ENCODE results near the gene SOAT1. TPM values are rescaled to one million over a fixed set of nuclear protein-coding genes. Genes with fewer than 3 reads are reported as not detected.
"Not testable (repeated sequence)": the region's sequence is repeated elsewhere in the genome, so short reads cannot be mapped to it uniquely, and the experiment has no call there.

The SOAT1 gene
- total RNA-seq, 4 donors from 2014 or later, result 12.3 to 14.2 (median 12.6) TPM

GRCh38 chr1:179253286-179253972 lies 40.2 kb upstream of the SOAT1 start:
- H3K4me1 ChIP-seq, result no peaks in the 10 kb centered on the region

GRCh38 chr1:179262183-179262582 lies 31.4 kb upstream of the SOAT1 start:
- TF ChIP-seq, protein P1, sequence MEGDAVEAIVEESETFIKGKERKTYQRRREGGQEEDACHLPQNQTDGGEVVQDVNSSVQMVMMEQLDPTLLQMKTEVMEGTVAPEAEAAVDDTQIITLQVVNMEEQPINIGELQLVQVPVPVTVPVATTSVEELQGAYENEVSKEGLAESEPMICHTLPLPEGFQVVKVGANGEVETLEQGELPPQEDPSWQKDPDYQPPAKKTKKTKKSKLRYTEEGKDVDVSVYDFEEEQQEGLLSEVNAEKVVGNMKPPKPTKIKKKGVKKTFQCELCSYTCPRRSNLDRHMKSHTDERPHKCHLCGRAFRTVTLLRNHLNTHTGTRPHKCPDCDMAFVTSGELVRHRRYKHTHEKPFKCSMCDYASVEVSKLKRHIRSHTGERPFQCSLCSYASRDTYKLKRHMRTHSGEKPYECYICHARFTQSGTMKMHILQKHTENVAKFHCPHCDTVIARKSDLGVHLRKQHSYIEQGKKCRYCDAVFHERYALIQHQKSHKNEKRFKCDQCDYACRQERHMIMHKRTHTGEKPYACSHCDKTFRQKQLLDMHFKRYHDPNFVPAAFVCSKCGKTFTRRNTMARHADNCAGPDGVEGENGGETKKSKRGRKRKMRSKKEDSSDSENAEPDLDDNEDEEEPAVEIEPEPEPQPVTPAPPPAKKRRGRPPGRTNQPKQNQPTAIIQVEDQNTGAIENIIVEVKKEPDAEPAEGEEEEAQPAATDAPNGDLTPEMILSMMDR (IDR thresholded peaks at IDR 0.05), result no peak
- TF ChIP-seq POLR2A (IDR thresholded peaks at IDR 0.05) (no peak), EP300 (IDR thresholded peaks at IDR 0.05) (no peak)
- Histone ChIP-seq H3K27me3 (no peaks in the 10 kb centered on the region), H3K36me3 (no peaks in the 10 kb centered on the region), H3K4me3 (no peak overlapping the region), H3K4me1 (no peaks in the 10 kb centered on the region), H3K9me3 (no peaks in the 10 kb centered on the region), H3K27ac (no peak overlapping the region)
- WGBS, 2 donors, result 62 to 69% methylated on average over 1 of the region's 1 CpG
- no peak for DNase-seq (ENCODE audit: low spot score in 2 of 2)

More at GRCh38 chr1:179253286-179253972, 40.2 kb upstream of the SOAT1 start:
- WGBS, 2 donors, result 78 to 79% methylated on average over 8 of the region's 8 CpGs
- H3K27me3 ChIP-seq, result no peaks in the 10 kb centered on the region
- no peak for DNase-seq (ENCODE audit: low spot score in 2 of 2)
- H3K9me3 ChIP-seq, result no peaks in the 10 kb centered on the region
- H3K4me3 ChIP-seq, result no peak overlapping the region
- no peak overlapping the region for H3K27ac ChIP-seq
- TF ChIP-seq, protein P1 (IDR thresholded peaks at IDR 0.05), result no peak
- TF ChIP-seq POLR2A (IDR thresholded peaks at IDR 0.05) (no peak), EP300 (IDR thresholded peaks at IDR 0.05) (no peak)
- H3K36me3 ChIP-seq, result no peaks in the 10 kb centered on the region

- DNase-seq (ENCODE audit: low spot score in 2 of 2), result no peak
- H3K9me3 ChIP-seq, result no peaks in the 10 kb centered on the region
- no peaks in the 10 kb centered on the region for H3K4me1 ChIP-seq
- H3K36me3 ChIP-seq, result no peaks in the 10 kb centered on the region
- H3K4me3 ChIP-seq, result no peak overlapping the region
- TF ChIP-seq POLR2A (IDR thresholded peaks at IDR 0.05) (no peak), EP300 (IDR thresholded peaks at IDR 0.05) (no peak)
- TF ChIP-seq, protein P1 (IDR thresholded peaks at IDR 0.05), result no peak
- no peaks in the 10 kb centered on the region for H3K27me3 ChIP-seq
- H3K27ac ChIP-seq, result no peak overlapping the region
Measured at GRCh38 chr1:179263121-179263520, 30.5 kb upstream of the SOAT1 start.

GRCh38 chr1:179264507-179264906 lies 29.1 kb upstream of the SOAT1 start:
- Histone ChIP-seq H3K4me3 (no peak overlapping the region), H3K4me1 (no peaks in the 10 kb centered on the region), H3K27me3 (no peaks in the 10 kb centered on the region), H3K27ac (no peak overlapping the region), H3K9me3 (no peaks in the 10 kb centered on the region), H3K36me3 (no peaks in the 10 kb centered on the region)
- 66 to 71% methylated on average over 3 of the region's 3 CpGs for WGBS, 2 donors
- no peak for DNase-seq (ENCODE audit: low spot score in 2 of 2)
- TF ChIP-seq, protein P1 (IDR thresholded peaks at IDR 0.05), result no peak
- TF ChIP-seq EP300 (IDR thresholded peaks at IDR 0.05), result no peak
- no peak for TF ChIP-seq POLR2A (IDR thresholded peaks at IDR 0.05)

DNA sequence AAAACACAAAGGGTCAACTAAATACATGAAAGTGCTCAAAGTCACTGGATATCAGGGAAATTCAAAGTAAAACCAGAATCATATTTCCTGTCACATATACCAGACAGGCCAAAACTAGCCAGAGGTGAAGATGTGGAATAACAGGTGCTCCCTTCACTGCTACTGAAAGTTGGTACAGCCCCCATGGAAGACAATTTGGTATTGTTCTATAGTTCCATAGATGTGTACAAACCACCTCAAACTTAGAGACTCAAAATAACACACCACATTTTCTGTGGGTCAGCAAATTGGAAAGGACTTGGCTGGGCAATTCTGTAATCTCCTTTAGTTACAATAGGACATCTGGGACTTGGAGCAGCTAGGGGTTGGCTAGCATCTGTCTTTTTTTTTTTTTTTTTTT lies 24.5 kb upstream of the SOAT1 start:
- no peaks in the 10 kb centered on the region for H3K4me1 ChIP-seq
- TF ChIP-seq, protein P1 (IDR thresholded peaks at IDR 0.05), result no peak
- no peak for TF ChIP-seq EP300 (IDR thresholded peaks at IDR 0.05)
- TF ChIP-seq POLR2A (IDR thresholded peaks at IDR 0.05), result no peak
- no peaks in the 10 kb centered on the region for H3K9me3 ChIP-seq
- no peak for DNase-seq (ENCODE audit: low spot score in 2 of 2)
- H3K4me3 ChIP-seq, result no peak overlapping the region
- H3K36me3 ChIP-seq, result no peaks in the 10 kb centered on the region
- no peaks in the 10 kb centered on the region for H3K27me3 ChIP-seq
- no peak overlapping the region for H3K27ac ChIP-seq

DNA sequence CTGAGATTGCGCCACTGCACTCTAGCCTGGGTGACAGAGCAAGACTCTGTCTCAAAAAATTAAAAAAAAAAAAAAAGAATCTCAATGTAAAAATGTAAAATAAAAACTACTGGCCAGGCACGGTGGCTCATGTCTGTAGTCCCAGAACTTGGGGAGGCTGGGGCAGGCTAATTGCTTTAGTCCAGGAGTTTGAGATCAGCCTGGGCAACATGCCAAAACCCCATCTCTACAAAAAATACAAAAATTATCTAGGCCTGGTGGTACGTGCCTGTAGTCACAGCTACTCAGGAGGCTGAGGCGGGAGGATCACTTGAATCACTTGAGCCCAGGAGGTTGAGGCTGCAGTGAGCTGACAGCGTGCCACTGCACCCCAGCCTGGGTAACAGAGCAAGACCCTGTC lies 19.2 kb upstream of the SOAT1 start:
- not testable (repeated sequence) for H3K9me3 ChIP-seq; H3K36me3 ChIP-seq; H3K4me1 ChIP-seq; DNase-seq (ENCODE audit: low spot score in 2 of 2); H3K27me3 ChIP-seq; H3K27ac ChIP-seq; H3K4me3 ChIP-seq
- WGBS, 2 donors, result 83% methylated on average over 5 of the region's 5 CpGs

Data from tibial nerve (tissue), 4 donors.